ENCODE data around the gene MIA.
"Not testable (repeated sequence)": the region's sequence is repeated elsewhere in the genome, so short reads cannot be mapped to it uniquely, and the experiment has no call there.

Gene MIA

GRCh38 chr19:40825460-40826095 lies 50.3 kb downstream of the MIA start:
- not testable (repeated sequence) for DNase-seq

- DNase-seq: not testable (repeated sequence)
Measured at GRCh38 chr19:40826312-40826698, 51.0 kb downstream of the MIA start.

- DNase-seq: not testable (repeated sequence)
Measured at GRCh38 chr19:40826699-40827385, 51.5 kb downstream of the MIA start.
